Stimulated activated CD4-positive, alpha-beta T cell treated with anti-CD3 and anti-CD28 coated beads, Interleukin-4, amount 100 ng/mL, for 48 hours (primary cell): ENCODE results near the gene EEF1E1.

ENCODE experiments used
- DNase-seq, 2 donors: peaks; one replicate each; pipeline ENCODE4 v3.0.0-alpha.2; 2020; ENCODE audit warnings: low read depth in 2 of 2

EEF1E1 gene

DNA sequence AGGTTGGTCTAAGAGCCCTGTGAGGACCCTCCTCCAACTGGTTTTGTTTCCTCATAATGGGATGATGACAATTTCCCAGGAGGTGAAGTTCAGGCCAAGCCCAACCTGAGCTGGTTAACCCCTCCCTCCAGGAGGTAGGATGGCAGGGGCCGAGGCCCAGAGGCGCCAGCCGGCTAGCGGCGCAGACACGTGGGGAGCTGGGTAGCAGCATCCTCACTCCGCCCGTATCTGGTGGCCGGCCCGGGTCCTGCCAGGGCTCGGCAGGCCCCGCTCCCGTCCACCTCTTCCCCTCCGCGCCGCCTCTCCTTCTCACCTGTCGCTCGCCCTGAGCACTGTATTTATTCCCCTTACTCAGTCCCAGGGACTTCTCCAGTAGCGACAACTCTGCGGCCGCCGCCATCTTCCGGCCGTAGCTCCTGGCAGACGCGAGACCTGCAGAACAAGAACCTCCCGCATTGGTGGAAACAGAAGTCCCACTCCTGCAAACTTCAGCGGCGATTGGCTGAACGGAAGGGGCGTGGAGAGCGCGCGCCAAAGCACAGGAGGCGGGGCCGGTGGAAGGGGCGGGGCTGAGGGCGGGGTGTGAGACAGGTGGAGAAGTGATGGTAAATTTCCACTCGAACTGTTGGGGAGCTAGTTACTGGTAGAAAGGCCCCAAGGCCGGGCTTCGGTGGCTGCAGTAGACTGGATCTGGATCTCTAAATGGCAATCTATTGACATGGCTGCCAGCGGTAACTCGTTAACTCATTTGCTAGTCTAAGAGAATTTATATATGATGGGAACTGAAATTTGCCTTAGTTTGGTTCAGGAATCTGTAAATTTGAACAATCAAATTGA is at the start of gene EEF1E1:
Gene EEF1E1 (minus strand): TSS at position 427 of the 837 bp plus-strand sequence. CDS start 27 bp downstream, at position 400.
- peak; percentile 98 to 99 for DNase-seq

DNA sequence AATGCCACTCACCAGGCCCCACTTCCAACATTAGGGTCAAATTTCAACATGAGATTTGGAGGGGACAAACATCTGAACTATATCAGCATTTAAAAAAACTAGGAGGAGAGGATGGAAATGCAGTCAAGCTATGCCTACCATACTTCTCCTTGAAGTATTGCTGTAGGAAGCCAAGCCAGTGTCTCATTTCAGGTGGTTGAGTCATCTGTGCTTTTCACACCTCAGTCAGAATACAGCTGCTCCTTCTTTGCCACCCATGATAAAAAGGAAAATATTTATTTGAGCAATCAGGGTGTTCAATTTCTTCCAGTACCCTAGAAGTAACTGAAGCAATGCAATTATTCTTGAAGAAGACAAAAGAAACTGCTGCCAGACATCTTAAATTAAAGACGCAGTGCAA is 47.0 kb upstream of the EEF1E1 start:
- no peak for DNase-seq

DNA sequence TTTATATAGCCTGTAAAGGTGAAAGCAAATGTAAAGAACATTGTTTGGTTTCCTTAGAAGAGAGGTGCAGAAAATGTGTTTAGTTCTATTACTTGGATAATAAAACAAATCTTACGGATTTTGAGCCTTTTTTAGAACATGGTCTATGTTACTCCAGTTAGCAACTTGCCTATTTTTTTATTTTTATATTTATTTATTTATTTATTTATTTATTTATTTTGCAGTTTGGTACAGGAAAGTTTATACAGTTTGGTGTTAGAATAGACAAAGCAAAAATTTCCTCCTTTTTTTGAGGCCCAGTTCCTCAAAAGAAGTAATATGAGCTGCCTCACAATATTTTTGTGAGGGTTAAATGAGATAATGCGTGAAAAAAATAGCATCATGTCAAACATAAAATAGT is 41.6 kb upstream of the EEF1E1 start:
- no peak for DNase-seq

DNA sequence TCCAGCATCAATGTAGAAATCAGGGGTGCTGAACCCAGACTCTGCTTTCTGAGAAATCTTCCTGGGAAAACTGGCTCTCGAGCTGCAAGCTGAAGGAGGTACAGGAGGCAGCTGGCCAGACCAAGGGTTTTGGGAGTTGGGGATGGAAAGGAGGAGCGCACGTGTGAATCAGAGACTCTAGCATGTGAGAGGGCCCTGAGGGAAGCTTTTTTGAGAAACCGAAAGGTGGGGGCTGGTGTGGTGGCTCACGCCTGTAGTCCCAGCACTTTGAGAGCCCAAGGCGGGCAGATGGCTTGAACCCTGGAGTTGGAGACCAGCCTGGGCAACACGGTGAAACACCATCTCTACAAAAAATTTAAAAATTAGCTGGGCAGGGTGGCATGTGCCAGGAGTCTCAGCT is 37.1 kb upstream of the EEF1E1 start:
- DNase-seq, result no peak

DNA sequence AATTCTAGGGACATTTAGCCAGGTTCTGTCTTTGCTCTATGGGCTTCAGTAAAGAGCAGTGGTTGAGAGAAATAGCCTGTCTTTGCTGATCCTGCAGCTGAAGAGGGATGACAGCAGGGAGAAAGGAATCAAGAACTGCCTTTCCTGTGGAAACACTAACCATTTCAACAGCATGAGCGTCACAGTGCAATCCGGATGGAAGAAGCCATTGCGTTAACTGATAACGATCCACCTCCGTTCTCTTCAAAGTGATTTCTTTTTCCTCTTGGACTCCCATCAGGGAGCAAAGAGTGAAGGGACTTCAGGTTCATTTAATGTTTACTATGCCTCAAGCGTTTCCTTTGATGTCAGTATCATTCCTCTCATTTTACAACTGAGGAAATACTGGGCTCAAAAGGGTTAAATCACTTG is 35.2 kb upstream of the EEF1E1 start:
- no peak for DNase-seq

DNA sequence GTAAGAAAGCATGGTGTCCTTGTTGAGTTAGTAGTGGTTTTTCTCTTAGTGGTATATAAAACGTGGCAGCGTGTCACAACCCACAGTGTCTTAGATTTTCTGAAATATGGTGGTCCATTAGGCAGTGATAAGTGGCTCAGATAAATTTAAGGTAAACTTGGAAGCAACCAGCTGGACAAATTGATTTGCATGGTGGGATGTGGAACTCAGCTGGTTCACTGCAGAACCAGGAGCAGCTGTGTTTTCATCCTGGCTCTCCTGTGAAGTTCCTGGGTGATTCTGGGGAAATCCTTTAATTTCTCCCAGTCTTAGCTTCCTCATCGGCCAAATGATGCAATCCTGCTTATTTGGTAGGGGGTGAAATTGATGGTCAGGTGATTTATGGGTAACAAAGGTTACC is 32.9 kb upstream of the EEF1E1 start:
- DNase-seq, result no peak

DNA sequence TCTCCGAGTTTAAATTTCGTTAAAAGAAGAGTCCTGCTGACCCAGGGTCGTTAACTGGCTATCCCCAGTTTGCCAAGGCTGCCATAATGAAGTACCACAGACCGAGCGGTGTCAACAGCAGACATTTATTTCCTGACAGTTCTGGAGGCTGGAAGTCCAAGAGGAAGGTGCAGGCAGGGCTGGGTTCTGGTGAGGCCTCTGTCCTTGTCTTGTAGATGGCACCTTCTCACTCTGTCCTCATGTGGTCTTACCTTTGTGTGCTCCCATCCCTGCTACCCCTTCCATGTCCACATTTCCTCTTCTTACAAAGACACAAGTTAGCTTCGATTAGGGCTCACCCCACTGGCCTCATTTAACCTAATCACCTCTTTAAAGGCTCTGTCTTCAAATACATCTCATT is 29.8 kb upstream of the EEF1E1 start:
- no peak for DNase-seq

DNA sequence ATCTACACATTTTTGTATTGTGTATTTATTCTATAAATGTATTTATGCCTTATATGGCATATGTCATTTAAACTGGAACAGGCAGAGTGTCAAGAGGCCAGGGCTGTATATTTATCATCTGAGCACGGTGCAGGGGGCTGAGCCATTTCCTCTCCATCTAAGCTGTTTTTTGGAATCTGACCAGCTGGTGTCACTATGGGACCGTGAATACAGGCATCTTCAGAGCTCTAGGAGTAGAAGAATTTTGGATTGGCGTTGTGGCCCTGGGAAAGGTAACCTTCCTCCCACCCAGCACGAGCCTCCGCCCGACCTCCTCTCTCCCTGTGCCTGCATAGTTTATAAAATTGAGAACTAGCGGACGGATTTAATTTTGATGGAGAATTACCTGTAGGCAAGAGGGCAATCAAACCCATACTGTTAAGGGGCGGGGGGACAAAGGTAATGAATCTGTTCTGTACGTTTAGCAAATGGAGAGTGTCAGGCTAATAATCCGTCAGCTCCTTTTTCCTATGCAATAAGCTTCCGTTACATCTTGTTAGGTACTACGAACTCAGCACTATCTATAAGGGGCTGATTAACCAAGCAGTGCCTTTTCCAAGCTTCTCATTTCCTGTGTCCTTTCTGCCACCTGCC is 29.0 kb upstream of the EEF1E1 start:
- DNase-seq, result peak; percentile 4 to 28

DNA sequence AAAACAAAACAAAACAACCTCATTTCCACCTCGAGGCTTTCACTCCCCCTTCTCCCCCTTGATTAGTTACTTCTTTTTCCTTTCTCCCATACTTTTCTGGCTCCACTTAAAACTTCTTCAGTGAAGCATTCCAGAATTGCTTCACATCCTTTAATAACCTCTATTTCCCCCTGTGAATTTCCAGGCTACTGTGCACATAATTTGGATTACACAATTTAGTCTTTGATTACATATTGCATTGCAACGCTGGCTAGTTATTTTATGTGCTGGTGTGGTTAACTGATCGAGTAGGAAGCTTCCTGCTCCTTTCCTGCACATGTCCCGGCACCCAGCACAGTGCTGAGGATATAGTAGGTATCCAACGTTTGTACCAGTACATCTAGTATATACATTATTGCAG is 28.1 kb upstream of the EEF1E1 start:
- DNase-seq, result no peak

DNA sequence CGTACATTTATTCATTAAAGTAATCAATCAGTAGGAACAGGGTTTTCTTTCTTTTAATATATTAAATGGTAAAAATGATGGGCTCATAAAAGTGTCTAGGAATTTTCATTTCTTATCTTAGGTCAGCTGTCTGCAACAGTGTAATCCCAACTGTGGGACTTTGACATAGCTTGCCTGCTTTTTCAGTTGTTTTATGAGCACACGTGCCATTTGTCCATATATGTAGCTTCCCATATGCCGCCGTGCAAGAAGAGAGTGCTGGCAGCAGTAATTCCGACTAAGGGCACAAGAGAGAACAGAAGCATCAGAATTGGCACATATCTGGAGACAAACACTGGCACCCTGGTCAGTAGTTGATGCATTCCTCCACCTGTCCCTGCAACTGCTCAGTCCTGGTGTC is 20.9 kb upstream of the EEF1E1 start:
- DNase-seq, result no peak

DNA sequence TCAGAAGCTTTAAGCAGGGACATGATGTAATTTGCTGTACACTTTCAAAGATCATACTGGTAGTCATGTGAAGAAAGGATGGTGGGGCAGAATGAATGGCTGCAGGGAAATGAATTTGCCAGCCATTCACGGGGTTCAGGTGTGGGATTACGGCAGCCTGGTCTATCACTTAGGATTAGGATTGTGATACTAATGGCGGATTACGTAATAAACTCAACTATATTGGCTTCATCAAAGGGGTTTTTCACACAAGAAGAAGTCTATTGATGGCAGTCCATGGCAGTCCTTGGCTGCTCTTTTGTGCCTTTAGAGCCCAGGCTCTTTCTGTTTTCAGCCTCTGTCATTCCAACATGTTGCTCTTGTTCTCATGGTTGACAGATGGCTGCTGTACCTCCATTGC is 12.6 kb upstream of the EEF1E1 start:
- no peak for DNase-seq

DNA sequence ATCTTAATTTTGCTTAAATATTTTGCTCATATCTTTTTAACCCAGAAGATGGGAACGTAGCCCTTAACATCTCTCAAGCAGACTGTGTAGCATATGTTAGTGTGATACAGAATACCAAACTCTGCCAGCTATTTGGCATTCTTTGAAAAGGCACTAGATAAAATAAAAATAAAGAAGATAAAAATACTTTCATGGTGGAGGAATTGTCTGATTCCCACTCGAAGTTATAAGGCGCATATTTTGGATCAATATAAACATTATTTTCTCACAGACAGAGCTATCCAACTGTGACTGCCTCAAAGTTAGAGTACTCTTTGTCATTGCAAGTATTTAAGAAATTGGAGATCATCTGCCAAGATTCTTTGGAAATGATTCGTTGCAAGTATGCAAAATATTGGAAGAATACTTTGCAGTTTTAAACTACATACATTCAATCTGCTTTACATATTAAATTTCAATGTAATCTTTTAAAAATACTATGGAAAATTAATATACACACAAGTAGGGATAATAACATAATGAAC is 10.8 kb upstream of the EEF1E1 start:
- DNase-seq, result no peak

DNA sequence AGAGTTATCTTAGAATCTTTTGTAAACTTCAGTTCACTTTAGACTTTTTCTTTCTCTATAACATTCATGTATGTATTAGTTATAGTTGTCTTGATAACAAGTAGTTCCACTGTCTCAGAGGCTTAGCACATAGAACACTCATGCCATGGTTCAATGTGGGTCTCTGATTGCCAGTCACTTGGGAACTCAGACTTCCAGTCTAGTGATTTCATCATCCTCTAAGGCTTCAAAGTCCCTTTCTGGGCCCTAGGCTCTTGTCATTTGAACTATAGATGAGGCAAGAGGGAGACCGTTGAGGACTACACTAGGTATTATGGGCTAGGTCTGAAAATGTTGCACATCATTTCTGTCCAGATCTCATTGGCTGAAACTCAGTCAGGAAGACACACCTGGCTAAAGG is 8.4 kb upstream of the EEF1E1 start:
- no peak for DNase-seq

DNA sequence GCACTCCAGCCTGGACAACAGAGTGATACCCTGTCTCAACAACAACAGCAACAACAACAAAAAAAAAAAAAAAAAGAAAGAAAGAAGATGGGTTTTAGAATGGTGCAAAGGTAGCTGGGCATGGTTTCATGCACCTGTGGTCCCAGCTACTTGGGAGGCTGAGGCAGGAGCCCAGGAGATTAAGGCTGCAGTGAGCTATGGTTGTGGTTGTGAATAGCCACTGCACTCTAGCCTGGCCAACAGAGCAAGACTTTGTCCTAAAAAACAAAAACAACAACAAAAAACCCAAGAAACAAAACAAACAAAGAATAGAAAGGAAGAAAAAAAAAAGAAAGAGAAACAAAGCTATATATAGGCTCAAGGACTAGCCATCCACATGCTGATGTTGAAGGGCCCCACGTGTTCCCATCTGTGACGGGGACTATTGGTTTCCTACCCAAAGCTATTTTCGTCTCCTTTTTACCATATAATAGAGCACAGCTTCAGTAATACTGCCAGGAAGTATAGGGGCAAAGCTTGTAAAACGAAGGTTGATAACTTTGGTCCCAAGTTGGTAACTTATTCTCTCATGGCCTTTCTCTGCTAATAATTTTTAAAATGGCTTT is 7.9 kb upstream of the EEF1E1 start:
- DNase-seq, result no peak

DNA sequence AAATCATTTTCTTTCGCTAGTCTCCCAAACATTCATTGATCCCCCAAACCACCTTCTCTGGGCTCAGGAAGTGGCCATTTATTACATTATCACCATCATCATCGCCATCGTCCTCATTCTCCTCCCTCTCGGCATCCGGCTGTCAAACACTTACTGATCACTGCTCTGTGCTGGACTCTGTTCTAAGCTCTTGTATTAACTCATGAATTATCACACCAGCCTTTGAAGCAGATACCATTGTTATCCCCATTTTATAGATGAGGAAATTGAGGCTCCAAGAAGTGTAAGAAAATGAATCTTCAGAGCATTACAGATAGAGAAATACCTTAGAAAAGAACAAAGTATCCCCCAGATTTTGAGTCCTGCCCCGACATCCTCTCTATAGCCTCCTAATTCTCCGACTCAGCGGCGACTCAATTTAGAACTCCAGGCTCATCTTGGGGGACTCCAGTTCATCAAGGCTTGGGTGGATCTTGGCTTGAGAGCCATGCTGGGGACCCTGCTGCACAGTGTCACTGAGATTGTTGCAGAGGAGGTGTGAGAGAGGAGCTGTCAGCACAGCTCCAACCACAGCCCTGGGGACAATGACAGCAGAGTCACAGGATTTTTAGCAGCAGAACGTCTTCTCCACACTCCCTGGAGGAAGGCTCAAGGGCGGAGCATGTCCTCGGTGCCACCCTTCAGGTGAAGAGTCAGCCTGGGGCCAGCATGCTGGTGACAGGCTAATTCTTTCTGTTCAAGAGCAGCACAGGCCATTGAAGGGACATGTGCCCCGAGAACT is 6.6 kb upstream of the EEF1E1 start:
- DNase-seq, result no peak

DNA sequence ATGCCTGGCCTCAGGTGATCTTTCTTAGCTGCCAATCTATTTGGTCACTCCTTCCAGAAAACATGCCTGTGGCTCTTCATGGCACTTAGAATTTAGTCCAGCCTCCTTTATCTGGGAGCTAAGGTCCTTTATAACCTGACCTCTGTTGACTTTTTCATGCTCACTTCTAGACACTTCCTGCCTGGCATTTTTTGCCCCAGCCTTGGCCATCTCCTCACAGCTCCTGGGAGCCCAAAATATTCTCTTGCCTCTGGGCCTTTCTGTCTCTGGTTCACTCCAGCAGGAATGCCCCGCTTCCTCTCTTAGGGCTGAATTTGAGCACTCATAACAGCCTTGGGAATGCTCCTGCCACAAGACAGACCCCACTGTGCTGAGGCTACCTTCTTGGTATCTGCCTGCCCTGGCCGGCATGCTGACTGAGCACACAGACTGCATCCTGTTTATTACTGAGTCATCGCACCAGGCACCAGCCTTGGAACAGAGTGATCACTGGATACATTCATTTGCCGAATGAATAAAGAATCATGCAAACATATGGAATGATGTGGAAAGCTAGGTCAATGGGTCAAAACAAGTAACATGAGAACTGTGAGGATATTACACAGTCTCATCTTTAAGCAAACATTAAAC is 5.8 kb upstream of the EEF1E1 start:
- no peak for DNase-seq

DNA sequence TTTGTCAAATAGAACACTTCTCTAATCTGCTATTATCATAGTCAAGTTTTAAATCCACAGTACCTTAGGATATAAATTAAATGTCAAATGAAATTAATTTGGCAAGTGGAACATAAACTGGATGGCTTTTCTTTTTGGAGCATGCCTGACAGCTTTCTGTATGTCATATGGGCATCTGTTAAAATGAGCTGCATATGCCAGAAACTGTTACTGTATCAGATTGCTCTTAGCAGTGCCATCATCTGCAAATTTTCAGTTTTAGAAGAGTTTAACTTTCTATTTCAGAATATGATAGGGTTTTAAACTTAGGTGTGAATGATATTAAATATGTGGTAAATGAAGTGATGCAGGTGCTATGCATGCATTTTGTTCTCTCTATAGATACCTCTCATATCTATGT is 3.4 kb upstream of the EEF1E1 start:
- no peak for DNase-seq

DNA sequence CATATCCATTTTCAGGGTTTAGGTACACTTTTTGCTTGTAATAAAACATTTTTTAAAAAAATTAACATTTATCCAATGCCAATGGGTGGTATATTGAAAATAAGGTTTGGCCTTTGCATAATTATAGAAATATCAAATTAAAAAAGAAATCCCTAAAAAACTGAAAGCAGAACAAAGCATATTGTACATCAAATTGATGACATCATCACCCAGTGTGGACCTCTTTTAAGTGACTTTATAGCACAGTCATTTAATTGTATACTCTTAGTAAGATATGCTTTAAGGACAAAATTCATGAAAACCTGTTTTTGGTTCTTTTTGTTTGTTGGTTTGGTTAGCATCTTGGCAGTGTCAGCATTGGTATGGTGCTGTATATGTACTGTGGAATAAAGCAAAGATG is 1.4 kb upstream of the EEF1E1 start:
- no peak for DNase-seq

DNA sequence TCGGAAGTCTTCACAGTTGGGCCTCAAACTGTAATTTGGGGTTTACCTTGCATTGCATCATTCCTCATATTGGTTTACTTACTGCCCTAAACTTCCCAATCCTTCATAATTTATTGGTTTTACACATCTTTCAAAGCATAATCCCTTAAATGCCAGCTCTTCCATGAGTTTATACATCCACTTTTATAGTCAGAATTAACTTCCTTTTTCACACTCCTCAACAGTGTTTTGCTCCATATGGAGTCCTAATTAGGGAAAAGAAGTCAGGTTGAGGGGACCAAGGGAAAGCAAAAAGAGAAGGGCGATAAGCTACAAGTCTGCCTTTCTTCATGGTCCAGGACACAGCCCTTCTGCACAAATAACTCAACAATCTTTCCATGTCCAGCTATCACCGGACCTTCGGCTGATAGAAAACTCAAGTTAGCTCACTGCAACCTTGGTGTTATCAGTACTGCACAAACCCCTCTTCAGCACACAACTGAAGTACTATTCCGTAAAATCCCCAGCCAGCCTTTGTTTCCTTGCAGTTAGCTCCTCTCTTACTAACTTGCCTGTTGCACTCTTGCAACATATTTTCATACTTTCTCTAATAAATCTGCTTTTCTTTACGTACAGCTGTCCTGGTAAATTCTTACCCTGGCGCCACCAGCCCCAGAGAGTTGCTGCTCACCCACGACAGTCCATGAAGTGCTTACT is 2.0 kb downstream of the EEF1E1 start:
- DNase-seq, result no peak

DNA sequence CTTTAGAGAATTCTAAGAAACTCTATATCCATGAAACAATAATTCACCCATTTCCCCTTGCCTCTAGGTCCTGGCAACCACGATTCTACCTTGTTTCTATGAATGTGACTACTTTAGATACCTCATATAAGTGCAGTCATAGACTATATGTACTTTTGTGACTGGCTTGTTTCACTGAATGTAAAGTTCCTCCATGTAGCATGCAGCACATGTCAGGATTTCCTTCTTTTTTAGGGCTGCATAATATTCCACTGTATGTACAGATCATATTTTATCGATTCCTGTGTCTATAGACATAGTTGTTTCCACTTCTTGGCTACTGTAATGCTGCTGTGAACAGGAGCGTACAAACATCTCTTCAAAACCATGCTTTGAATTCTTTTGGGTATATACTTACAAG is 11.7 kb downstream of the EEF1E1 start:
- DNase-seq, result no peak

DNA sequence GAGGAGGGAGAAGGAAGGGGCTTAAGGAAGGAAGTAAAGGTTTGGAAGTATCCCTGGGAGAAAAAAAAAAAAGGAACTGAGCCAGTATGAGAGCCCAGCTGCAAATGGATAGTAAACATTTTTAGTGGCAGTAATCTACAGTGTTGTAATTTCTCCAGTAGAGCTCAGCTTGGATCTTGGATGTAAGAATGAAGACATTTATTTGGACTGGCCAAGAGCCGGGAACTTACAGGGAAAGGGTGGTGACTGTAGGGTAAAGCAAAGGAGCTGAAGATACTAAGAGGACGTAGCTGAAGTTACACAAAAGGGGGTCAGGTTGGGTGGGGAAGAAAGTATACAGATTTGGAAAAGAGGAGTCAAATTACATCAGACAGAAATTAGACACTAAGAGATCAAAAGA is 13.5 kb downstream of the EEF1E1 start:
- DNase-seq, result no peak
